Loucy (cell line): ENCODE measurements around the gene CMTM7.

Experiments used
- H2AFZ ChIP-seq: fragments of 200-600 bp; sonication (generic); 2 replicates; pipeline ENCODE4 v1.6.0; 2016; ENCODE audit warnings: antibody characterized with exemption, mild to moderate bottlenecking, low read length, moderate library complexity
- H3F3A ChIP-seq: fragments of 200-600 bp; 2 replicates; pipeline ENCODE4 v1.6.0; 2016; ENCODE audit warnings: antibody characterized with exemption, low read depth, mild to moderate bottlenecking
- H3K27me3 ChIP-seq: fragments of 200-600 bp; sonication (generic); 2 replicates; pipeline ENCODE4 v1.6.1; 2014; ENCODE audit warnings: low read length, mild to moderate bottlenecking; ENCODE audit not compliant: insufficient read depth, poor library complexity, severe bottlenecking
- H3K36me3 ChIP-seq: fragments of 200-600 bp; sonication (generic); 2 replicates; pipeline ENCODE4 v1.6.1; 2016; ENCODE audit warnings: low read length; ENCODE audit not compliant: insufficient read depth
- H3K4me1 ChIP-seq: fragments of 200-600 bp; sonication (generic); 2 replicates; pipeline ENCODE4 v1.5.1; 2014; ENCODE audit warnings: low read length, mild to moderate bottlenecking; ENCODE audit not compliant: insufficient read depth, poor library complexity, severe bottlenecking
- H3K4me2 ChIP-seq: fragments of 200-600 bp; sonication (generic); 2 replicates; pipeline ENCODE4 v1.6.0; 2014; ENCODE audit warnings: antibody characterized with exemption, low read length, low read depth, mild to moderate bottlenecking; ENCODE audit not compliant: poor library complexity, severe bottlenecking
- H3K4me3 ChIP-seq: fragments of 200-600 bp; sonication (generic); 2 replicates; pipeline ENCODE4 v1.5.1; 2014; ENCODE audit warnings: low read length, mild to moderate bottlenecking, mixed read lengths; ENCODE audit not compliant: poor library complexity, severe bottlenecking
- H3K79me2 ChIP-seq: fragments of 200-600 bp; sonication (generic); 2 replicates; pipeline ENCODE4 v1.6.1; 2014; ENCODE audit warnings: low read length; ENCODE audit not compliant: insufficient read depth
- H3K9ac ChIP-seq: fragments of 200-600 bp; sonication (generic); 2 replicates; pipeline ENCODE4 v1.6.0; 2014; ENCODE audit warnings: mild to moderate bottlenecking, low read depth, low read length, moderate library complexity; ENCODE audit not compliant: poor library complexity, severe bottlenecking
- H3K9me2 ChIP-seq: fragments of 200-600 bp; sonication (generic); replicated peaks from 2 replicates; pipeline ENCODE4 v1.6.1; 2016; ENCODE audit warnings: low read depth, low read length, mixed read lengths
- H3K9me3 ChIP-seq: fragments of 200-600 bp; sonication (generic); 2 replicates; pipeline ENCODE4 v1.6.1; 2014; ENCODE audit warnings: mild to moderate bottlenecking, antibody characterized with exemption, low read length, low read depth; ENCODE audit not compliant: insufficient read depth
- H4K20me1 ChIP-seq: fragments of 200-600 bp; sonication (generic); 2 replicates; pipeline ENCODE4 v1.6.0; 2014; ENCODE audit warnings: antibody characterized with exemption, low read length, mild to moderate bottlenecking; ENCODE audit not compliant: insufficient read depth, poor library complexity, severe bottlenecking
- EZH2phosphoT487 ChIP-seq: fragments of 200-600 bp; IDR thresholded peaks from 2 replicates; pipeline ENCODE4 v1.6.1; 2018; ENCODE audit warnings: antibody characterized with exemption, mild to moderate bottlenecking, moderate library complexity, borderline replicate concordance
- TF ChIP-seq, protein P1 (sequence below): fragments of 200-600 bp; sonication (generic); conservative IDR thresholded peaks from 2 replicates; pipeline ENCODE4 v1.5.1; 2014; ENCODE audit warnings: mild to moderate bottlenecking, antibody characterized with exemption, low read length

Gene CMTM7

GRCh38 chr3:32399030-32399620 is 7.5 kb downstream of the CMTM7 start:
- Histone ChIP-seq H3K9me2 (no peaks in the 10 kb centered on the region), H3K9ac (no peak overlapping the region), H3K79me2 (peaks cover 25% of the 10 kb centered on the region; the same call in 1 of the 2 replicates), H3F3A (peaks cover 4% of the 10 kb centered on the region; the same call in 1 of the 2 replicates), H3K4me3 (no peak overlapping the region), H3K9me3 (no peaks in the 10 kb centered on the region), H3K27me3 (no peaks in the 10 kb centered on the region), H4K20me1 (peaks cover 7% of the 10 kb centered on the region), H3K36me3 (no peaks in the 10 kb centered on the region), H3K4me1 (peaks cover 3% of the 10 kb centered on the region), H2AFZ (no peak overlapping the region), H3K4me2 (no peak overlapping the region)
- TF ChIP-seq EZH2phosphoT487, result no peak
- TF ChIP-seq, protein P1, sequence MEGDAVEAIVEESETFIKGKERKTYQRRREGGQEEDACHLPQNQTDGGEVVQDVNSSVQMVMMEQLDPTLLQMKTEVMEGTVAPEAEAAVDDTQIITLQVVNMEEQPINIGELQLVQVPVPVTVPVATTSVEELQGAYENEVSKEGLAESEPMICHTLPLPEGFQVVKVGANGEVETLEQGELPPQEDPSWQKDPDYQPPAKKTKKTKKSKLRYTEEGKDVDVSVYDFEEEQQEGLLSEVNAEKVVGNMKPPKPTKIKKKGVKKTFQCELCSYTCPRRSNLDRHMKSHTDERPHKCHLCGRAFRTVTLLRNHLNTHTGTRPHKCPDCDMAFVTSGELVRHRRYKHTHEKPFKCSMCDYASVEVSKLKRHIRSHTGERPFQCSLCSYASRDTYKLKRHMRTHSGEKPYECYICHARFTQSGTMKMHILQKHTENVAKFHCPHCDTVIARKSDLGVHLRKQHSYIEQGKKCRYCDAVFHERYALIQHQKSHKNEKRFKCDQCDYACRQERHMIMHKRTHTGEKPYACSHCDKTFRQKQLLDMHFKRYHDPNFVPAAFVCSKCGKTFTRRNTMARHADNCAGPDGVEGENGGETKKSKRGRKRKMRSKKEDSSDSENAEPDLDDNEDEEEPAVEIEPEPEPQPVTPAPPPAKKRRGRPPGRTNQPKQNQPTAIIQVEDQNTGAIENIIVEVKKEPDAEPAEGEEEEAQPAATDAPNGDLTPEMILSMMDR, result peak; percentile 84

- no peak overlapping the region for H3K9ac ChIP-seq
- no peak overlapping the region for H2AFZ ChIP-seq
- TF ChIP-seq, protein P1, result no peak
- TF ChIP-seq EZH2phosphoT487, result no peak
- H3F3A ChIP-seq, result 0 out of 2 replicates have a peak, but pooled peaks cover 4% of the 10 kb centered on the region
- no peak overlapping the region for H3K4me2 ChIP-seq
- H3K4me1 ChIP-seq, result peaks cover 2% of the 10 kb centered on the region
- no peak overlapping the region for H3K4me3 ChIP-seq
- no peaks in the 10 kb centered on the region for H3K9me2 ChIP-seq
- H3K27me3 ChIP-seq, result no peaks in the 10 kb centered on the region
- peaks cover 14% of the 10 kb centered on the region; the same call in 1 of the 2 replicates for H3K79me2 ChIP-seq
- H3K9me3 ChIP-seq, result no peaks in the 10 kb centered on the region
- peaks cover 7% of the 10 kb centered on the region for H4K20me1 ChIP-seq
- no peaks in the 10 kb centered on the region for H3K36me3 ChIP-seq
Observed at GRCh38 chr3:32401126-32401525, 9.5 kb downstream of the CMTM7 start.

- Histone ChIP-seq H4K20me1 (peaks cover 6% of the 10 kb centered on the region), H3K79me2 (peaks cover 14% of the 10 kb centered on the region; the same call in 1 of the 2 replicates), H3K36me3 (no peaks in the 10 kb centered on the region), H2AFZ (no peak overlapping the region), H3K4me1 (peaks cover 7% of the 10 kb centered on the region), H3K27me3 (no peaks in the 10 kb centered on the region), H3K9me3 (no peaks in the 10 kb centered on the region), H3K4me3 (no peak overlapping the region), H3K9ac (no peak overlapping the region), H3K4me2 (no peak overlapping the region), H3K9me2 (no peaks in the 10 kb centered on the region), H3F3A (0 out of 2 replicates have a peak, but pooled peaks cover 3% of the 10 kb centered on the region)
- no peak for TF ChIP-seq EZH2phosphoT487
- TF ChIP-seq, protein P1, result no peak
Observed at GRCh38 chr3:32401556-32402081, 10.0 kb downstream of the CMTM7 start.
